ENCODE data around the gene ALCAM.

- TF ChIP-seq CTCF (IDR thresholded peaks at IDR 0.05): no peak
- no peak for TF ChIP-seq EZH2 (IDR thresholded peaks at IDR 0.05; ENCODE audit: borderline replicate concordance, insufficient read depth, low read depth, low read length, poor library complexity, severe bottlenecking)
Observed at GRCh38 chr3:105345156-105345555, 21.6 kb upstream of the ALCAM start.

Data from B cell (primary cell).